Activated CD8-positive, alpha-beta T cell treated with anti-CD3 and anti-CD28 coated beads for 36 hours (primary cell): ENCODE results near the gene SHC4. TPM values are rescaled to one million over a fixed set of nuclear protein-coding genes. Genes with fewer than 3 reads are reported as not detected.

Experiments used
- ATAC-seq: fragments of 200-7000 bp; cut with Tn5 transposase; one replicate; pipeline ENCODE4 v1.10.0; 2021; ENCODE audit warnings: mild to moderate bottlenecking, moderate library complexity
- CTCF ChIA-PET: fragments of 350-600 bp; sonication (Branson Sonifier 250); formaldehyde crosslinking; loops from one replicate; lab custom pipeline; 2021; ENCODE audit warnings: antibody characterized with exemption; lab: Charles Lee
- POLR2A ChIA-PET: fragments of 350-600 bp; sonication (Branson Sonifier 250); formaldehyde crosslinking; loops from one replicate; lab custom pipeline; 2021; ENCODE audit warnings: antibody characterized with exemption; lab: Charles Lee
- DNase-seq: peaks from one replicate; pipeline ENCODE4 v3.0.0-alpha.2; 2020
- H3K27ac Mint-ChIP-seq: one replicate; pipeline ENCODE4 v1.8.0; 2021; ENCODE audit warnings: mild to moderate bottlenecking, mixed read lengths
- H3K27me3 Mint-ChIP-seq: one replicate; pipeline ENCODE4 v1.8.0; 2021; ENCODE audit warnings: mixed read lengths
- H3K36me3 Mint-ChIP-seq: one replicate; pipeline ENCODE4 v1.8.0; 2021; ENCODE audit warnings: low read depth, mixed read lengths
- H3K4me1 Mint-ChIP-seq: one replicate; pipeline ENCODE4 v1.8.0; 2021; ENCODE audit warnings: low read depth, mixed read lengths
- H3K4me3 Mint-ChIP-seq: one replicate; pipeline ENCODE4 v1.8.0; 2021; ENCODE audit warnings: mild to moderate bottlenecking, moderate library complexity, mixed read lengths
- H3K9me3 Mint-ChIP-seq: one replicate; pipeline ENCODE4 v1.8.0; 2021; ENCODE audit warnings: mixed read lengths
- intact Hi-C: fragments of 100-400 bp; cut with micrococcal nuclease; formaldehyde crosslinking; loops from one replicate; pipeline ENCODE4 v1.10.0; 2022
- total RNA-seq, 2 experiments: library from RNA; stranded (reverse); gene quantifications; one replicate each; pipeline ENCODE4 v1.2.3, GENCODE V29; 2021
- TF ChIP-seq, protein P1 (sequence below): fragments of 200-600 bp; IDR thresholded peaks from one replicate; pipeline ENCODE4 v1.8.0; 2022; ENCODE audit warnings: antibody characterized with exemption, mild to moderate bottlenecking

The SHC4 gene
- total RNA-seq, 2 experiments from 2014 or later, result 2.5 TPM

DNA sequence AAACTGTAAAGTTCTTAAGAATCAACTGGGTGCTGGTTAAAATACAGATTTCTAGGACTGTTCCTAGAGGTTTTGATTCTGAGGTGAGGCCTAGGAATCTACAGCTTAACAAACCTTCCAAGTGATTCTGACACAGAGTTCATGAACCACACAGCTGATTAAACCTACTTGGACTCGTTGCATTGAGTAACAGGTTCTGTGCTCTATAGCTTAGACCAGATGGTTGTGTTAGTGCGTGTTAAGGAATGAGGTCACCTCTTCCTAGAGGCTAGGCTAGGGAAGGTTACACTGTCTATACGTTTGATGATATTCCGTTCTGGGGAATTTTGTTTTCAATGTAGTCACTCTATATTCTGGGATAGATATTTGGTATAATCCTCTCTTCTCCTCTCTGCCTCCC is 63.9 kb downstream of the SHC4 start:
- Mint-ChIP-seq H3K27ac (no peak overlapping the region), H3K36me3 (no peaks in the 10 kb centered on the region), H3K4me3 (no peak overlapping the region), H3K9me3 (no peaks in the 10 kb centered on the region), H3K27me3 (peaks cover 23% of the 10 kb centered on the region), H3K4me1 (peaks cover 20% of the 10 kb centered on the region)
- intact Hi-C loops, result no loop called here
- ChIA-PET CTCF (interaction anchor here (1.7 kb wide), 1 partner anchor 76 kb away, joined by 5 read pairs; no protein-coding TSS in a partner anchor), POLR2A (no interaction called here)
- ATAC-seq, result no peak
- TF ChIP-seq, protein P1, sequence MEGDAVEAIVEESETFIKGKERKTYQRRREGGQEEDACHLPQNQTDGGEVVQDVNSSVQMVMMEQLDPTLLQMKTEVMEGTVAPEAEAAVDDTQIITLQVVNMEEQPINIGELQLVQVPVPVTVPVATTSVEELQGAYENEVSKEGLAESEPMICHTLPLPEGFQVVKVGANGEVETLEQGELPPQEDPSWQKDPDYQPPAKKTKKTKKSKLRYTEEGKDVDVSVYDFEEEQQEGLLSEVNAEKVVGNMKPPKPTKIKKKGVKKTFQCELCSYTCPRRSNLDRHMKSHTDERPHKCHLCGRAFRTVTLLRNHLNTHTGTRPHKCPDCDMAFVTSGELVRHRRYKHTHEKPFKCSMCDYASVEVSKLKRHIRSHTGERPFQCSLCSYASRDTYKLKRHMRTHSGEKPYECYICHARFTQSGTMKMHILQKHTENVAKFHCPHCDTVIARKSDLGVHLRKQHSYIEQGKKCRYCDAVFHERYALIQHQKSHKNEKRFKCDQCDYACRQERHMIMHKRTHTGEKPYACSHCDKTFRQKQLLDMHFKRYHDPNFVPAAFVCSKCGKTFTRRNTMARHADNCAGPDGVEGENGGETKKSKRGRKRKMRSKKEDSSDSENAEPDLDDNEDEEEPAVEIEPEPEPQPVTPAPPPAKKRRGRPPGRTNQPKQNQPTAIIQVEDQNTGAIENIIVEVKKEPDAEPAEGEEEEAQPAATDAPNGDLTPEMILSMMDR, result no peak
- DNase-seq, result no peak

DNA sequence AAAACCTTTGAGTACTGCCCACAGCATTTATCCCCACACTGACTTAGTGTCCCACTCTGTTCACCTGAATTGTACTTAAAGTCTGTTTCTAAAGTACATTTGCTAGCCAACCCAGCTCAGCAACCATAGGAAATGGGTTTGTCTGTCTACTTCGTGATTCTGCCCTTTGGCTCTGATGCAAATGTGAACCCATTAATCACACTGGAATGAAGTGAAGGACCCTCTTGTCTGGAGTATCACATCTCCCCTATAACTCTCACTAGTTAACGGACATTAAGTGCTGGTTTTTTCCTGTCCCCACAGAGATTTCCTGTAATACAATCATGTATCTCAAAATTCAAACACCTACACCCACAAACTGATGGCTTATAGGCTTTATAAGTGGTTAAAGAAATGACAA is 65.3 kb downstream of the SHC4 start:
- TF ChIP-seq, protein P1, result no peak
- ATAC-seq (no peak), DNase-seq (no peak)
- Mint-ChIP-seq H3K4me1 (peaks cover 20% of the 10 kb centered on the region), H3K27ac (no peak overlapping the region), H3K4me3 (peak overlapping the region; percentile 11), H3K36me3 (no peaks in the 10 kb centered on the region), H3K9me3 (no peaks in the 10 kb centered on the region), H3K27me3 (peaks cover 24% of the 10 kb centered on the region)
- intact Hi-C loops, result no loop called here
- ChIA-PET POLR2A (no interaction called here), CTCF (no interaction called here)

DNA sequence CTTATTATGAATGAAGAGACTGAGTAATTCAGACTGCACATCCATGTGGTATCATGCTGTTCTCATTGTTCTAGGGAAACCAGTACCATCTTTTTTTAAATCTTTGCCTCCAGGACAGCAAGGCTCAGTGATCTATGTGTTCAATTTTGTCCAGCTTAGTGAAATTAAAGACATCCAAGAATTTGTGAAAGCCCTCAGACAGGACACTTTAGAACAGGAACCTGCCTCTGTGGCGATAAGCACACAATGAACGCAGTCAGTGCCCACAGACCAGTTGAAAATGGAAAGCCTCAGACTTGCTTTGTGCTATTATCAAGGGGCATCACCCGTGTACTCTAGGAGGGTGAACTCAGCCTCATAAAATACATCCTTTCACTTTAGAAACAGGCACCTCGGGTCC is 65.7 kb downstream of the SHC4 start:
- Mint-ChIP-seq H3K9me3 (no peaks in the 10 kb centered on the region), H3K27me3 (peaks cover 25% of the 10 kb centered on the region), H3K4me1 (peaks cover 20% of the 10 kb centered on the region), H3K36me3 (no peaks in the 10 kb centered on the region), H3K27ac (no peak overlapping the region), H3K4me3 (no peak overlapping the region)
- ChIA-PET POLR2A (no interaction called here), CTCF (no interaction called here)
- ATAC-seq (peak; percentile 30), DNase-seq (no peak)
- intact Hi-C loops, result no loop called here
- TF ChIP-seq, protein P1, result no peak

DNA sequence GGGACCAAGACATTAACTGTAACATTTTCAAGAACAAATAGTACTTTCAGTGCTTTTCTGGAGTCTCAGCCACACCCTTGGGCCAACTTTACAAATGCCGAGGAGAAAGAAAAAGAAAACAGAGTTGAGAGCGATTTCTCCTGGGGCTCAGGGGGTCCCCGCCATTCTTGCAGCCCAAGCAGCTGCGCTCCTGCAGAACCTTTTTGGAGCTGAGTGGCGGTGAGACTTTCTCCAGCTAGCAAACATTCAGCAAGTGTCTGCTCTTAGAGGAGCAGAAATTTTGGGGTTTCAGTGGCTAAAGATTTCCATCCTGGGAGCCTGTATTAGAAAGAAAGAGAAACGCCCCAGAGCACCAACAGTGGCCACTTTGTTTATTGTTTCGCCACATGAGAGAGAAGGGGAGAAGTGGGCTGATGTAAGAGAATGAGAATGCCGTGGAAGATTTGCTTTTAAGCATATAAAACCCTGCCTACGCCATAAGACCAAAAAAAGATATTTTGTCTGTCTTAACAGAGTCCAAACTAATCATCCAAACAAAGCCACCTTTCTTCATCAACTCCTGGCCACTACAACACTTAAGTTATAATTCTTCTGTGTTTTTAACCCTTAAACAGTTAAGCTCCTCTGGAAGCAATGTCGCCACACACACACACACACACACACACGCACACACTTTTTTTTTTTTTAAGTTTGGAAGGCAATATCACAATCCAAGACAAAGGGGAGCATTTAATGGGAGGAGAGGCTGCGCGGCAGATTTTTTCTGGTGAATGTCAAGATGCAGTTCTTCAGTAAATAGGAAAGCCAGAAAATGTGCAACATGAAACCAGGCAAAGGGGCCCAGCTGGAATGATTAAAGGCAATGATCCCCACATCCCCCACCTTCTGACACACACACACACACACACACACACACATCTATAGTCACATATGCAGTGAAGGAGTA is 66.6 kb downstream of the SHC4 start:
- intact Hi-C loops, result no loop called here
- DNase-seq (no peak), ATAC-seq (peak; percentile 34)
- H3K36me3 Mint-ChIP-seq, result no peaks in the 10 kb centered on the region
- no peak overlapping the region for H3K4me3 Mint-ChIP-seq
- TF ChIP-seq, protein P1, result no peak
- POLR2A ChIA-PET, result no interaction called here
- peaks cover 20% of the 10 kb centered on the region for H3K4me1 Mint-ChIP-seq
- H3K27ac Mint-ChIP-seq, result no peak overlapping the region
- CTCF ChIA-PET, result no interaction called here
- no peaks in the 10 kb centered on the region for H3K9me3 Mint-ChIP-seq
- H3K27me3 Mint-ChIP-seq, result peaks cover 29% of the 10 kb centered on the region

DNA sequence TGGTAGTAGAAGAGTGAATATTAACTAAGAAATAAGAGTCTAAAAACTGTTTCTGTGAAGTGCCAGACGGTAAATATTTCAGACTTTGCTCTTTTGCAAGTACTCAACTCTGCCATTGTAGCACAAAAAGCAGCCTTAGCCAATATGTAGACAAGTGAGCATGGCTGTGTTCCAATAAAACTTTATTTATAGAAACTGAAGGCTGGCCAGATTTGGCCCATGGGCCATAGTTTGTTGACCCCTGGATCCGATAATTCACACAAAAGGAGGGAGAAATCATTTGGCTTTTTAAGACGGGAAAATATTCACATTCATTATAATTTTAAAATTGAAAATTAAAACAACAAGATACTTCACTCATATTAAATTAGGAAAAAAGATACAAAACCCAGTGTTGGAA is 70.4 kb downstream of the SHC4 start:
- Mint-ChIP-seq H3K36me3 (no peaks in the 10 kb centered on the region), H3K4me3 (no peak overlapping the region), H3K27ac (no peak overlapping the region), H3K9me3 (no peaks in the 10 kb centered on the region), H3K4me1 (peaks cover 17% of the 10 kb centered on the region), H3K27me3 (peaks cover 35% of the 10 kb centered on the region)
- CTCF ChIA-PET, result no interaction called here
- intact Hi-C loops, result no loop called here
- TF ChIP-seq, protein P1, result no peak
- ATAC-seq, result no peak
- POLR2A ChIA-PET, result no interaction called here
- no peak for DNase-seq
